GM20000 (cell line): Measurements from ENCODE around the gene FAM13A.
"Not testable (repeated sequence)": the region's sequence is repeated elsewhere in the genome, so short reads cannot be mapped to it uniquely, and the experiment has no call there.

Experiments
- DNase-seq: peaks from one replicate; pipeline ENCODE4 v3.0.0; 2012; ENCODE audit warnings: low spot score
- TF ChIP-seq, protein P1 (sequence below): IDR thresholded peaks from 2 replicates; pipeline ENCODE4 v1.5.1; 2012; ENCODE audit warnings: mild to moderate bottlenecking, control low read depth; ENCODE audit errors: extremely low read depth, missing control alignments

FAM13A gene

DNA sequence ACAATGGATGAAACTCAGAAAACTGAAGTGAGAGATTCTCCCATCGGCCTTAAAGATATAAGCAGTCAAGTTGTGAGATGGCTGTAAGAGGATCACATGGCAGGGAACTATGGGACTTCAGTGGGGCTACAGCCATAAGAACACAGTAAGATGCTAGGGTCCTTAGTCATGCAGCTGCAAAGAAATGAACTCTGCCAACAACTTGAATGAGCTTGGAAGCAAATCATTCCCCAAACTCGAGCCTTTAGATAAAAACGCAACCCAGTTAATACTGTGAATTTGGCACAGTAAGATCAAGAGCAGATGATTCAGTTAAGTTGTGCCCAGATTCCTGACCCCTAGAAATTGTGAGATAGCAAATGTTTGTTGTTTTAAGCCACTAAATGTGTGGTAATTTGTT lies 117.3 kb downstream of the FAM13A start:
- no peak for DNase-seq

DNA sequence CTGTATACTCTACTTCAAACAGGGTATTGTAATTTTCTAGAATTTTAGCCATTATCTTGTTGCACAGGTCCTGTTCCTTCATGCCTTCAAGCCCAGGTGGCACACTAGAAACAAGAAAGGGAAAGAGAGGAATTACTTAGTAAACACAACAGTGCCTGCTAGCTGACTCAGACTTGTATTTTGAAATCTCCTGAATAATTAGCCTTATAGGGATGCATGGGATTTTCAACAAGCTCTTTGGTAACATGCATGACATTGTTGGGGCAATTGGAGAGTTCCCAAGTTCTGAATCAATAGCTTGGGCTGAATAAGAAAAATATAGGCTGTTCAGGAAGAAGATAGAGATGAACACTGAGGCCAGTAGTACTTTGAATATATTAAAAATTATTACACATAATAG lies 118.8 kb downstream of the FAM13A start:
- TF ChIP-seq, protein P1, sequence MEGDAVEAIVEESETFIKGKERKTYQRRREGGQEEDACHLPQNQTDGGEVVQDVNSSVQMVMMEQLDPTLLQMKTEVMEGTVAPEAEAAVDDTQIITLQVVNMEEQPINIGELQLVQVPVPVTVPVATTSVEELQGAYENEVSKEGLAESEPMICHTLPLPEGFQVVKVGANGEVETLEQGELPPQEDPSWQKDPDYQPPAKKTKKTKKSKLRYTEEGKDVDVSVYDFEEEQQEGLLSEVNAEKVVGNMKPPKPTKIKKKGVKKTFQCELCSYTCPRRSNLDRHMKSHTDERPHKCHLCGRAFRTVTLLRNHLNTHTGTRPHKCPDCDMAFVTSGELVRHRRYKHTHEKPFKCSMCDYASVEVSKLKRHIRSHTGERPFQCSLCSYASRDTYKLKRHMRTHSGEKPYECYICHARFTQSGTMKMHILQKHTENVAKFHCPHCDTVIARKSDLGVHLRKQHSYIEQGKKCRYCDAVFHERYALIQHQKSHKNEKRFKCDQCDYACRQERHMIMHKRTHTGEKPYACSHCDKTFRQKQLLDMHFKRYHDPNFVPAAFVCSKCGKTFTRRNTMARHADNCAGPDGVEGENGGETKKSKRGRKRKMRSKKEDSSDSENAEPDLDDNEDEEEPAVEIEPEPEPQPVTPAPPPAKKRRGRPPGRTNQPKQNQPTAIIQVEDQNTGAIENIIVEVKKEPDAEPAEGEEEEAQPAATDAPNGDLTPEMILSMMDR, result no peak
- no peak for DNase-seq

More for the DNA sequence above, 117.3 kb downstream of the FAM13A start:
- TF ChIP-seq, protein P1, result no peak

DNA sequence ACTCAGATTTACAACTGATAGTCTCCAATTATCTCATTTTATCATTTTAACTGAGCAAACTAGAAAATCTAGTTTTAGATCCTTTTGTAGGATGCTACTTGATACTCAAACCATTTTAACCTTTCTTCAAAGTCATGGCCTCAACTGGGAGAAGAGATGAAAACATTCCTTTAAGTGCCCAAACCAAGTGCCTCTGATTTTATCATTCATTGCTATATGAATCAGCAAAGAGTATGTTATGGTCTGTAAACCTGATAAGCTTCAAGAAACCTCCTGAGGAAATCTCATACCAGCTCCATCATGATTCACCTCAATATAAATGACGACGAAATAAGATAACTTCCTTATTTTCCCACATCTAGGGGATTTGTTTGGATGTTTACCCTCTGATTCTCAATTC lies 119.9 kb downstream of the FAM13A start:
- DNase-seq, result no peak
- TF ChIP-seq, protein P1, result no peak

DNA sequence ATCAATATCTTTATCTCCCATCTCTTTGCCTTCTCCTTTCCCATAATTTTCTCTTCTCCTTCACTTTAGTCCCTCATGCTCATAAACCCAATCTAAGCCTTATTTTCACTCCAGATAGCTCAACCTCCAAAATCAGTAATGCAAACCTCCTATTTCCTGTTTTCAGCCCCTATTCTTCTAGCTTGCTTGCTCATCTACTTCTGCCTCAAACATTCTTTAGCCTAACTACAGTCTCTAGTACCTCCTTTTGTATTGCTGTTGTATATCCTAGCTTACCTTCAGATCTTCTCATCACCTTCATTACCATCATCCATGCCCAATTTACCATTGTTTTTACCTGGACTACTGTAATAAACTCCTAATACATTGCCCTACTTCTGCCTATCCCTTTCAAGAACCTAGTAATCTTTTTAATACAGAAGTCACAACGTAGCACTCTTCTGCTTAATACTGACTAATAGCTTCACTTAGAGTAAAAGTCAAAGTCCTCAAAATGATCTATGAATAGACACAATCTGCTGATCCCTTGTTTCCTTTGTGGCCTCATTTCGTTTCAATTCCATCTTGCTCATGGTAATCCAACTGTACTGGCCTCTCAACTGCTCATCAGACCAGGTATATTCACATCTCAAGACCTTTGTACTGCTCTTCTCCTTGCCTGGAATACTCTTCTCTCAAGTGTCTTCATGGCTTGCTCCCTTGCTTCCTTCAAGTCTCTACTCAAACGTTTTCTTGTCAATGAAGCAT lies 123.4 kb downstream of the FAM13A start:
- TF ChIP-seq, protein P1, result no peak
- no peak for DNase-seq

DNA sequence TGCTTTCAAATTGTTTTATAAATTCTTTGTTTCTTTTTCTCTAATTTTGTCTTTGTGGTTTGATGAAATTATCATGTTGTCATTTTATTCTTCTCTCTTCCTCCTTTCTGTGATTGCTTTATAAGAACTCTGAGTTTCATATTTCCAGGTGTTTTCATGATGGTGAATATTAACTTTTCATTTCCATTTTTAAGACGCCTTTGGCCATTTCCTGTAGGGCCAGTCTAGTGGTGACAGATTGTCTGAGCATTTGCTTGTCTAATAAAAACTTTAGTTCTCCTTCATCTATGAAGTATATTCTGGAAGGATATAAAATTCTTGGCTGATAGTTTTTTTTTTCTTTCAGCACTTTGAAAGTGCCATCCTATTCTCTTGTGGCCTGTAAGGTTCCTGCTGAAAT lies 128.1 kb downstream of the FAM13A start:
- TF ChIP-seq, protein P1, result no peak
- no peak for DNase-seq

DNA sequence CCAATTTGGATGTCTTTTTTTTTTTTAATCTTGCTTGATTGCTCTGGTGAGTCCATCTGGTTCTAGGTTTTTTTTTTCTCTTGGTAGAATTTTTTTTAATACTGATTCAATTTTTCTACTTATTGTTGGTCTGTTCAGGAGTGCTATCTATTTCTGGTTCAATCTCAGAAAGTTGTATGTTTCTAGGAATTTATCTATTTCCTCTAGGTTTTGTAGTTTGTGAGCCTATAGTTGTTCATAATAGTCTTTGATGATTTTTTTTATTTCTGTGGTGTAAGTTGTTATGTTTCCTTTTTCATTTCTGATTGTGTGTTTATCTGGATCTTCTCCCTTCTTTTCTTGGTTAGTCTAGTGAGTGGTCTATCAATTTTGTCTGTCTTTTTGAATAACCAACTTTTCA lies 129.6 kb downstream of the FAM13A start:
- TF ChIP-seq, protein P1, result no peak
- DNase-seq, result no peak

DNA sequence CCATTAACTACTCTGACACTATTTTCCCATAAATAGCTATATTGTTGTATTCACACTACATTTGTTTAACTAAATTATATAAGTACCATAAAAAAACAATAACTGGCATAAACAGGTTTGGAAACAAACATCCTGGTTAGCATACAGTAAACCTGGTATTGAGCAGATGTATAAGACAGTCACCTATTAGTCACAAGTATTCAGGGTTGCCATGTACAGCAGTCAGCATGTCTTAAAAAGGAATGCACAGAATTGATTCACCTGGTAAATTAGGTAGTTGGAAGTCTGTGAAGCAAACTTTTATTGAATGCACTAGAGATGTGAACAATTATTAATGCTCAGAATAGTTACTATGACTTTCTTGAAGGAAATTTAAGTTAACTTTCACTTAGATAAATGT lies 137.9 kb downstream of the FAM13A start:
- TF ChIP-seq, protein P1, result no peak
- no peak for DNase-seq

DNA sequence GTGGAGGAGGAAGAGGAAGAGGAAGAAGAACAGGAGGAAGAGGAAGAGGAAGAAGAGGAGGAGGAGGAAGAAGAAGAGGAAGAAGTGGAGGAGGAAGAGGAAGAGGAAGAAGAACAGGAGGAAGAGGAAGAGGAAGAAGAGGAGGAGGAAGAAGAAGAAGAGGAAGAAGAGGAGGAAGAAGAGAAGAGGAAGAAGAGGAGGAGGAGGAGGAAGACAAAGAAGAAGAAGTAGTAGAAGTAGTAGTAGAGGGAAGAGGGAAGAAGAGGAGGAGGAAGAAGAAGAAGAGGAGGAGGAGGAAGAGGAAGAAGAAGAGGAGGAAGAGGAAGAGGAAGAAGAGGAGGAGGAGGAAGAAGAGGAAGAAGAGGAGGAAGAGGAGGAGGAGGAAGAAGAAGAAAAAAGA lies 143.8 kb downstream of the FAM13A start:
- DNase-seq, result not testable (repeated sequence)
